Fibroblast of villous mesenchyme (primary cell): ENCODE data around the gene RDH5. TPM values are rescaled to one million over a fixed set of nuclear protein-coding genes. Genes with fewer than 3 reads are reported as not detected.
"Not testable (repeated sequence)": the region's sequence is repeated elsewhere in the genome, so short reads cannot be mapped to it uniquely, and the experiment has no call there.

Experiments used
- DNase-seq: peaks from one replicate; pipeline ENCODE4 v3.0.0-alpha.2; 2010; ENCODE audit warnings: low read depth
- H3K4me3 ChIP-seq: 2 replicates; pipeline ENCODE4 v1.5.1; 2011; ENCODE audit warnings: low read depth, mild to moderate bottlenecking, low read length
- total RNA-seq: library from RNA; depleted of rRNA; stranded (reverse); fragments of >200 nt; gene quantifications from 2 replicates; pipeline ENCODE4 v1.2.3, GENCODE V29; 2012
- TF ChIP-seq, protein P1 (sequence below): IDR thresholded peaks from 2 replicates; pipeline ENCODE4 v1.5.1; 2012; ENCODE audit warnings: low read depth, mild to moderate bottlenecking, low read length; ENCODE audit not compliant: insufficient read depth

RDH5 gene
- total RNA-seq, 1 donor: 6.0 TPM

DNA sequence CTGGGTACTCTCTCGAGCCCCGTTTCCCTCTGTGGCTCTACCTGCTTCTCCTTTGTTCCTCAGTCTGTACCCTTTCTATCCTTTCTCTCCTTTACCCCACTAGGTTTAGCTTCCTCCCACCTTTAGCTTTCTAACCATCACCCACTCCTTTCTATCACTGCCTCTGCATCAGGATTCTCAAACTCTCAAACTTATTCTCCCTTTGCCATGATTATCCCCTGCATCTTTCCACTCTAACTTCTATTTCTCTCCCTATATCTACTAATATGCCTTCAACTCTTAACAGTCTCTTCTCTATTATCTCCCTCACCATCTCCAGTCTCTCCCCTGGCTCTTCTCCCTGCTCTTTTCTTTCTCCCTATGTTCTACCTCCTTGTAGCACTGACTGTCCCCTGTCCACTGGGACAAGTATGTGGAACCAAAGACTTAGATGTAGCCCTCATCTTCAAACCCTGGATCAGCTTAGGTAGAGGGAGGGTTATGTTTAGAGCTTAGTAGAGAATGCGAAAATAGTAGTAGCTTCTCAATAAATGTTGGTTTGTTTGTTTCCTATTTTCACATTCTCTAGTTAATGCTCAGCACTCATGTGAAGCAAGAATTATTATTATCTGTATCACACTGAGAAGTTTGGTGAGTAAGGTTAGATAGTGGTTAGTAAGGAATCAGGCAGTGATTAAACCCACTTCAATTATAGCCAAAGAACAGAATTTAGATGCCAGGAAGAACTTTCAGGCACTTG lies 26.1 kb downstream of the RDH5 start:
- TF ChIP-seq, protein P1, sequence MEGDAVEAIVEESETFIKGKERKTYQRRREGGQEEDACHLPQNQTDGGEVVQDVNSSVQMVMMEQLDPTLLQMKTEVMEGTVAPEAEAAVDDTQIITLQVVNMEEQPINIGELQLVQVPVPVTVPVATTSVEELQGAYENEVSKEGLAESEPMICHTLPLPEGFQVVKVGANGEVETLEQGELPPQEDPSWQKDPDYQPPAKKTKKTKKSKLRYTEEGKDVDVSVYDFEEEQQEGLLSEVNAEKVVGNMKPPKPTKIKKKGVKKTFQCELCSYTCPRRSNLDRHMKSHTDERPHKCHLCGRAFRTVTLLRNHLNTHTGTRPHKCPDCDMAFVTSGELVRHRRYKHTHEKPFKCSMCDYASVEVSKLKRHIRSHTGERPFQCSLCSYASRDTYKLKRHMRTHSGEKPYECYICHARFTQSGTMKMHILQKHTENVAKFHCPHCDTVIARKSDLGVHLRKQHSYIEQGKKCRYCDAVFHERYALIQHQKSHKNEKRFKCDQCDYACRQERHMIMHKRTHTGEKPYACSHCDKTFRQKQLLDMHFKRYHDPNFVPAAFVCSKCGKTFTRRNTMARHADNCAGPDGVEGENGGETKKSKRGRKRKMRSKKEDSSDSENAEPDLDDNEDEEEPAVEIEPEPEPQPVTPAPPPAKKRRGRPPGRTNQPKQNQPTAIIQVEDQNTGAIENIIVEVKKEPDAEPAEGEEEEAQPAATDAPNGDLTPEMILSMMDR: no peak
- no peak for DNase-seq
- peak overlapping the region; percentile 2 for H3K4me3 ChIP-seq

DNA sequence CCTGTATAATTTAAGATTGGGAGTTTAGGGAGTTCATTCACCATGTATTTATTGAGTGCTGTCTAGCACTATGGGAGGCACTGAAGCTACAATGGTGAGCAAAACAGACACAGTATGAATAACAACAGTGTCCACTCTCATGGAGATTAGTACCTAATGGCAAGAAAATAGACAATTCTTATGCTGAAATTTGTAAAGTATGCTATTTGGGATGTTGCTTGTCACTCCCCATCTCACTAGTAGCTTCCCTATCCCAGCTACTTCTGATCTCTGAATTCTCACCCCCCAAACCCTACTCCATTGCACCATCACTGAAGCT lies 26.7 kb downstream of the RDH5 start:
- DNase-seq: no peak
- no peak overlapping the region for H3K4me3 ChIP-seq
- TF ChIP-seq, protein P1: no peak

DNA sequence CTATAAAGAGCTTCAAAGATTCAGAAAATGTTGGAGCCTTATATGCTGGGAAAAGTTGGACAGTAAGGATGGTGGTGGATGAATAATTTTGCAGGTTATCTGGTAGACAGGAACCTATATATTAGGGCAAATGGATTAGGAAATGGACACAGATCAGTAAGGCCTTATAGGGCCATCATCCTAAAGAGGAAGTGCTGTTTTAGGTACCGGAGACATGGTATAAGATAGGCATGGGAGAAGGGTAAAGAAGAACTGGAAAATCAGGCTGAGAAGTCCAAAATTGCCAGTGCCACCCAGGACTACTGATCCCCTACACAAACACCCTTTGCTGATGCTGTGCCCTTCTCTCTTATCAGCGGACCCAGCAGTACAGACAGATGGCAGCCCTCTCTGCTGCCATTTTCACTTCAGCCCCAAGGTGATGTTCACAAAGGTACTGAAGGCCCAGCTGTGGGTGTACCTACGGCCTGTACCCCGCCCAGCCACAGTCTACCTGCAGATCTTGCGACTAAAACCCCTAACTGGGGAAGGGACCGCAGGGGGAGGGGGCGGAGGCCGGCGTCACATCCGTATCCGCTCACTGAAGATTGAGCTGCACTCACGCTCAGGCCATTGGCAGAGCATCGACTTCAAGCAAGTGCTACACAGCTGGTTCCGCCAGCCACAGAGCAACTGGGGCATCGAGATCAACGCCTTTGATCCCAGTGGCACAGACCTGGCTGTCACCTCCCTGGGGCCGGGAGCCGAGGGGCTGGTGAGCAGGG lies 28.2 kb downstream of the RDH5 start:
- H3K4me3 ChIP-seq: no peak overlapping the region
- TF ChIP-seq, protein P1: no peak
- no peak for DNase-seq

DNA sequence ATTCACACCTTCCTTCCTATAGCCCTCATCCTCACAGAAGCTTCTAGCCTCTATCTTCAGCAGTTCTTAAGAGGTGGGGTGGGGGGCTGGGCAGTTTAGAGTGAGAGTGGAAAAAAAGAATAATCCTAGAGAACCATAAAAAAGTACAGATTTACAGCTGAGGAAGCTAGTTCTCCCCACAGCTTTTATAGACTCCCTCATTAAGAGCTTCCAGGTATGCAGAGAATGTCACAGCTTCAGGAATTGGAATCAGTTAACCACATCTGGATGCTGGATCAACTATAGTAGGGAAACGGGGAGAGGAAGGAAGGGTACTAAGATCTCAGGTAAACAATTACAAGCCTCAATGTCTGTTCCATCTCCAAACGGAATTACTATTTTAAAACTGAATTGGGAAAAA lies 35.1 kb downstream of the RDH5 start:
- DNase-seq: peak; percentile 59
- TF ChIP-seq, protein P1: no peak
- no peak overlapping the region for H3K4me3 ChIP-seq

DNA sequence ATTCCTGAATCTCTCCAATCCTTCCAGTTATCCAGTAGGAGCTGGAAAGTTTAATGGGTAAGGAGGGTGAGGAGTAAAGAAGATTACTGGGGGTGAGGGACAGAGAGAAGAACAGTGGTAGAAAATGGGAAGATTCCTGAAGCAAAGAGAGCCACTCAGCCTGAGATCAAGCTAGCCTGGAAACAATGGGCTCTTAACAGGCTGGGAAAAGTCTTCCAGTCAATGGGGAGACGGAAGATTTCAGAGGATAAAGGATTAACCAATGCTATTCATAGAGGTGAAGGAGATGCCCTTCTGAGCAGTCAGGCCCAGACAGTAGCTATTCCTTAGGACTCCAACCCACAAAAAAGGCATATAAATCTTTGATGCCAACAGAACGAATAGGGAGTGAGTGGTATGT lies 37.5 kb downstream of the RDH5 start:
- TF ChIP-seq, protein P1: no peak
- no peak for DNase-seq
- H3K4me3 ChIP-seq: no peak overlapping the region

DNA sequence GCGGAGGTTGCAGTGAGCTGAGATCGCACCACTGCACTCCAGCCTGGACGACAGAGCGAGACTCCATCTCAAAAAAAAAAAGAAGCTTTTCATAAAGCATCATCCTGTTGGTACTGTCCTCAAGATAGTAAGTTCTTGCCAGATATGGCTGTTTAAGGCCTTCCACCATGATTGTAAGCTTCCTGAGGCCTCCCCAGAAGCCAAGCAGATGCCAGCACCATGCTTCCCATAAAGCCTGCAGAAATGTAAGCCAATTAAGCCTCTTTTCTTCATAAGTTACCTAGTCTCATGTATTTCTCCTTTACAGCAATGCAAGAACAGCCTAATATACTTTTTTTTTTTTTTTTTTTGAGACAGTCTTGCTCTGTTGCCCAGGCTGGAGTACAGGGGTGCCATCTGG lies 38.4 kb downstream of the RDH5 start:
- H3K4me3 ChIP-seq, DNase-seq: not testable (repeated sequence)

DNA sequence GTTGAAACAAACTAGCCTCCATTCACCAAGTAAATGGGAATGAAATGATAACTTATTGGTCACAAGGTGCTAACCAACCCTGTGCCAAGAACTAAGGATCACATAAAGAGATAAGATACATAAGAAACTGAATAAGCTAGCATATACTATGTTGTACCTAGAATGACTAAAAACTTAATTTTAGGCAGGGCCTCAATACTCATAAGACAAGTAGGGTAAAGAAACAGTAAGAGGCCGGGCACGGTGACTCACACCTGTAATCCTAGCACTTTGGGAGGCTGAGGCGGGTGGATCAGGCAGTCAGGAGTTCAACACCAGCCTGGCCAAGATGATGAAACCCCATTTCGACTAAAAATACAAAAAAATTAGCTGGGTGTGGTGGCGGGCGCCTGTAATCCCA lies 40.5 kb downstream of the RDH5 start:
- TF ChIP-seq, protein P1: no peak
- DNase-seq: no peak
- no peak overlapping the region for H3K4me3 ChIP-seq
